B cell (primary cell): Measurements from ENCODE around the gene KLHL3. TPM values are rescaled to one million over a fixed set of nuclear protein-coding genes. Genes with fewer than 3 reads are reported as not detected.

Source experiments
- ATAC-seq: fragments of 200-7000 bp; cut with Tn5 transposase; one replicate; pipeline ENCODE4 v1.10.0; 2021; ENCODE audit warnings: low read depth, mild to moderate bottlenecking, moderate number of reproducible peaks, moderate library complexity
- CTCF ChIA-PET: fragments of 350-600 bp; sonication (Branson Sonifier 250); formaldehyde crosslinking; loops from one replicate; lab custom pipeline; 2021; ENCODE audit warnings: antibody characterized with exemption, inconsistent platforms; lab: Charles Lee
- POLR2A ChIA-PET: fragments of 350-600 bp; sonication (Branson Sonifier 250); formaldehyde crosslinking; loops from one replicate; lab custom pipeline; 2021; ENCODE audit warnings: antibody characterized with exemption; lab: Charles Lee
- DNase-seq: peaks from one replicate; pipeline ENCODE4 v3.0.0; 2013
- H2AFZ ChIP-seq: 2 replicates; pipeline ENCODE4 v1.6.1; 2012; ENCODE audit warnings: mild to moderate bottlenecking, low read depth, low read length; ENCODE audit not compliant: insufficient read depth, poor library complexity, severe bottlenecking
- H3K27ac ChIP-seq, 2 donors: 1 replicate in 1 of 2; 2 replicates in 1 of 2; pipeline ENCODE4 v1.5.1; 2012 to 2013; ENCODE audit warnings: low read length in 2 of 2, mild to moderate bottlenecking in 2 of 2, moderate library complexity in 1 of 2
- H3K27me3 ChIP-seq, 4 experiments: fragments of 200-600 bp in 1 of 4; sonication (generic) in 1 of 4; replicated peaks in 1 of 4; 1 replicate in 2 of 4; 2 replicates in 2 of 4; pipeline versions ENCODE4 v1.6.1 to v1.7.0; 2013 to 2016; ENCODE audit warnings: low read length in 3 of 4, mild to moderate bottlenecking in 2 of 4, mixed read lengths in 1 of 4, moderate library complexity in 1 of 4; ENCODE audit not compliant: insufficient read depth in 4 of 4, control insufficient read depth in 3 of 4; ENCODE audit errors: control extremely low read depth in 1 of 4
- H3K36me3 ChIP-seq, 2 experiments: replicated peaks in 1 of 2; 1 replicate in 1 of 2; 2 replicates in 1 of 2; pipeline versions ENCODE4 v1.6.1 to v1.7.1; 2013; ENCODE audit warnings: low read length in 1 of 2; ENCODE audit not compliant: insufficient read depth in 2 of 2, control insufficient read depth in 1 of 2; ENCODE audit errors: control extremely low read depth in 1 of 2, extremely low read depth in 1 of 2
- H3K4me1 ChIP-seq, 2 donors: fragments of 200-600 bp in 1 of 2; sonication (generic) in 1 of 2; 1 replicate in 1 of 2; 2 replicates in 1 of 2; pipeline versions ENCODE4 v1.5.1 to v1.6.1; 2013 to 2017; ENCODE audit warnings: low read length in 2 of 2; ENCODE audit not compliant: control insufficient read depth in 2 of 2, insufficient read depth in 2 of 2
- H3K4me2 ChIP-seq: replicated peaks from 2 replicates; pipeline ENCODE3; 2012; ENCODE audit warnings: mild to moderate bottlenecking, low read depth, low read length; ENCODE audit not compliant: poor library complexity, severe bottlenecking
- H3K4me3 ChIP-seq, 5 experiments: fragments of 200-600 bp in 1 of 5; sonication (generic) in 1 of 5; 1 replicate in 3 of 5; 2 replicates in 2 of 5; pipeline versions ENCODE4 v1.5.1 to v1.7.0; 2011 to 2016; ENCODE audit warnings: low read length in 4 of 5, mild to moderate bottlenecking in 4 of 5, low read depth in 2 of 5, control low read depth in 1 of 5, moderate library complexity in 1 of 5; ENCODE audit not compliant: insufficient read depth in 1 of 5; ENCODE audit errors: control extremely low read depth in 1 of 5, extremely low read depth in 1 of 5
- H3K79me2 ChIP-seq: fragments of 200-600 bp; sonication (generic); one replicate; pipeline ENCODE4 v1.6.0; 2016; ENCODE audit warnings: low read length; ENCODE audit not compliant: control insufficient read depth, insufficient read depth
- H3K9ac ChIP-seq: fragments of 200-600 bp; sonication (generic); 2 replicates; pipeline ENCODE4 v1.6.1; 2017; ENCODE audit warnings: mild to moderate bottlenecking, low read length, moderate library complexity
- H3K9me3 ChIP-seq, 3 donors: one replicate each; pipeline versions ENCODE4 v1.6.1 to v1.7.1; 2013; ENCODE audit warnings: low read length in 2 of 3; ENCODE audit not compliant: control insufficient read depth in 2 of 3, insufficient read depth in 1 of 3; ENCODE audit errors: control extremely low read depth in 1 of 3
- H4K20me1 ChIP-seq: 2 replicates; pipeline ENCODE4 v1.6.0; 2012; ENCODE audit warnings: mild to moderate bottlenecking, low read length; ENCODE audit not compliant: insufficient read depth, control insufficient read depth, poor library complexity, severe bottlenecking
- H3K27ac Mint-ChIP-seq: one replicate; pipeline ENCODE4 v1.8.0; 2021; ENCODE audit warnings: mixed read lengths
- H3K27me3 Mint-ChIP-seq: one replicate; pipeline ENCODE4 v1.8.0; 2021; ENCODE audit warnings: mixed read lengths
- H3K4me1 Mint-ChIP-seq: one replicate; pipeline ENCODE4 v1.8.0; 2021; ENCODE audit warnings: mixed read lengths
- H3K4me3 Mint-ChIP-seq: one replicate; pipeline ENCODE4 v1.8.0; 2021; ENCODE audit warnings: mixed read lengths
- H3K9me3 Mint-ChIP-seq: one replicate; pipeline ENCODE4 v1.8.0; 2022; ENCODE audit warnings: mixed read lengths; ENCODE audit not compliant: insufficient read depth
- CTCF ChIP-seq: fragments of 200-600 bp; IDR thresholded peaks from one replicate; pipeline ENCODE4 v1.8.0; 2022; ENCODE audit warnings: antibody characterized with exemption, mild to moderate bottlenecking
- EZH2 ChIP-seq: IDR thresholded peaks from 2 replicates; pipeline ENCODE4 v1.6.1; 2012; ENCODE audit warnings: borderline replicate concordance, low read depth, mild to moderate bottlenecking, moderate library complexity, low read length; ENCODE audit not compliant: insufficient read depth, poor library complexity, severe bottlenecking
- WGBS: methylation state at CpG from one replicate; pipeline ENCODE4 v1.1.5; 2013; ENCODE audit warnings: missing lambda C conversion rate; ENCODE audit not compliant: insufficient coverage; 5-methylcytosine and 5-hydroxymethylcytosine counted together
- intact Hi-C: fragments of 100-400 bp; cut with micrococcal nuclease; formaldehyde crosslinking; loops from one replicate; pipeline ENCODE4 v1.10.0; 2022
- polyA plus RNA-seq: library from polyadenylated mRNA; depleted of rRNA; stranded (reverse); fragments of >200 nt; gene quantifications from 2 replicates; pipeline ENCODE4 v1.2.3, GENCODE V29; 2012
- total RNA-seq, 2 donors: library from RNA; stranded (reverse); fragments of 120-200 nt in 1 of 2; gene quantifications; 1 replicate in 1 of 2; 2 replicates in 1 of 2; pipeline versions ENCODE4 v1.2.3 to v1.2.4, GENCODE V29; 2013 to 2022

The KLHL3 gene
- total and polyA plus RNA-seq, 2 donors (not counting 1 experiment from before 2014, with no cell fraction given) = 3.3 to 4.5 TPM

DNA sequence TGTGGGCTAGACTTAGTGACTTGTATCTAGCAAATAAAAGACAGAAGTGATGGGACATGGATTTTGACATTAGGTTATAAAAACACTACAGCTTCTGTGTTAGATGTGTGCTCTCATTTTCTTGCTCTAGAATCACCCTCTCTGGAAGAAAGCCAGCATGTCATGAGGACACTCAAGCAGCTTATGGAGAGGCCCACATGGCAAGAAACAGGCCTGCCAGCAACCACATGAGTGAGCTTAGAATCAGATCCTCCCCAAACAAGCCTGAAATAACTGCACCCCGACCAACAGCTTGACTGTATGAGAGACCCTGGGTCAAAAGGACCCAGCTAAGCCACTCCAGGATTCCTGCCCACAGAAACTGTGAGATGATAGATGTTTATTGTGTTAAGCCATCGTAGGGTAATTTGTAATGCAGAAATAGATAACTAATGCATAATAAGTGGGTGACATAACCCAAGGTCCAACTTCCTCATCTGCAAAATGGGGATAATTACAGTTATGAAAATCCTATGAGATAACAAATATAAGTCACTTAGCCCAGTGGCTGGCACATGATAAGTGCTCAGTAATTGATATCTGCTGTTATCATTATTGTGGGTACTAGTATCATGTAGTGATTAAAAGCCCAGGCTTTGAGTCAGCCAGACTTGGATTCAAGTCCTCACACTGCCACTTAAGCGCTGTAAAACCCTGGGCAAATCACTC is 86.5 kb downstream of the KLHL3 start:
- intact Hi-C loops = no loop called here
- Mint-ChIP-seq H3K27ac (no peak overlapping the region), H3K4me1 (no peaks in the 10 kb centered on the region), H3K27me3 (no peaks in the 10 kb centered on the region), H3K9me3 (no peaks in the 10 kb centered on the region), H3K4me3 (no peak overlapping the region)
- Histone ChIP-seq H3K4me3 (no peak overlapping the region), H3K79me2 (no peaks in the 10 kb centered on the region), H3K27ac (no peak overlapping the region), H4K20me1 (no peaks in the 10 kb centered on the region), H3K9me3 (no peaks in the 10 kb centered on the region), H3K4me1 (no peaks in the 10 kb centered on the region), H3K9ac (no peak overlapping the region), H3K36me3 (no peaks in the 10 kb centered on the region), H3K4me2 (no peak overlapping the region), H2AFZ (no peak overlapping the region), H3K27me3 (no peaks in the 10 kb centered on the region)
- ATAC-seq (no peak), DNase-seq (no peak)
- TF ChIP-seq CTCF (no peak), EZH2 (no peak)
- ChIA-PET CTCF (interaction anchor here (1.2 kb wide), 1 partner anchor 11 kb away, joined by 4 read pairs; no protein-coding TSS in a partner anchor), POLR2A (no interaction called here)
- no CpG with 5 or more reads among the region's 3 CpGs for WGBS

DNA sequence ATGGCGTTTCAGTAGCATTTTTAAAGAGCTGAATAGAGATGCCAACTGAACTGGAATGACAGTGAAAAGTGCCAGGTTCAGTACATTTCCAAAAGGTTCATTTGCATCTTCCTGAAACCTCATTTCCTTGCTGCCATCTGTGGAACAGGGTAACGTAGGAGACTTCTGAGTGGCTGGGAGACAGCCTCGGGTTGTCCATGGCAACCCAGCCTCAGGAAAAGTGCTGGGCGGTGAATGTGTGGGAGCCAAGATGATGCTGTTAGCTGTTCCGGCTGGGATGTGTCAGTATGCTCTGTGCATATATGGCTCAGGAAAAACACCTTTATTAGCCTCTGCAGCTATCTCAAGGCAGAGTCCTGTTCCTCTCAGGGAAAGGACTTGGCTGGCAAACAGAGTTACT is 87.5 kb downstream of the KLHL3 start:
- no peaks in the 10 kb centered on the region for H3K4me1 ChIP-seq
- no peaks in the 10 kb centered on the region for H3K79me2 ChIP-seq
- H3K27me3 ChIP-seq = no peaks in the 10 kb centered on the region
- no peak for ATAC-seq
- no peak for DNase-seq
- Mint-ChIP-seq H3K4me3 (no peak overlapping the region), H3K27me3 (no peaks in the 10 kb centered on the region), H3K4me1 (no peaks in the 10 kb centered on the region), H3K27ac (no peak overlapping the region), H3K9me3 (no peaks in the 10 kb centered on the region)
- TF ChIP-seq EZH2 (no peak), CTCF (no peak)
- H3K36me3 ChIP-seq = no peaks in the 10 kb centered on the region
- POLR2A ChIA-PET = no interaction called here
- no peak overlapping the region for H3K27ac ChIP-seq
- no peak overlapping the region for H2AFZ ChIP-seq
- H3K4me2 ChIP-seq = no peak overlapping the region
- no peaks in the 10 kb centered on the region for H3K9me3 ChIP-seq
- WGBS = 93% methylated on average over 3 of the region's 5 CpGs
- intact Hi-C loops = no loop called here
- H3K9ac ChIP-seq = no peak overlapping the region
- CTCF ChIA-PET = interaction anchor here (1.6 kb wide), 1 partner anchor 19 kb away, joined by 5 read pairs; no protein-coding TSS in a partner anchor
- no peak overlapping the region for H3K4me3 ChIP-seq
- H4K20me1 ChIP-seq = no peaks in the 10 kb centered on the region
